PC-9 (cell line): Measurements from ENCODE around the gene SLX9. TPM values are rescaled to one million over a fixed set of nuclear protein-coding genes. Genes with fewer than 3 reads are reported as not detected.

ENCODE experiments used
- BruUV-seq: library from RNA; stranded (reverse); fragments of 400-500 nt; replicated peaks from 2 replicates; lab custom pipeline; 2021; lab: Mats Ljungman, UMichigan
- CTCF ChIA-PET: fragments of 300-600 bp; sonication (Branson Sonifier 250); formaldehyde crosslinking; loops from one replicate; lab custom pipeline; 2022; ENCODE audit warnings: antibody characterized with exemption; lab: Charles Lee
- POLR2A ChIA-PET: fragments of 300-600 bp; sonication (Branson Sonifier 250); formaldehyde crosslinking; loops from one replicate; lab custom pipeline; 2022; ENCODE audit warnings: antibody characterized with exemption; ENCODE audit not compliant: unreplicated experiment; lab: Charles Lee
- DNase-seq, 2 experiments: peaks; one replicate each; pipeline versions ENCODE4 v3.0.0 to v3.0.0-alpha.2; 2015 to 2022; ENCODE audit warnings: mixed read lengths in 1 of 2
- H2AFZ ChIP-seq: fragments of 200-600 bp; sonication (generic); 2 replicates; pipeline ENCODE4 v1.8.1; 2017; ENCODE audit warnings: antibody characterized with exemption
- H3F3A ChIP-seq: fragments of 200-600 bp; sonication (generic); 2 replicates; pipeline ENCODE4 v1.8.1; 2017; ENCODE audit warnings: antibody characterized with exemption, mild to moderate bottlenecking, low read depth; ENCODE audit not compliant: insufficient read depth
- H3K27ac ChIP-seq: fragments of 200-600 bp; sonication (generic); 2 replicates; pipeline ENCODE4 v1.6.1; 2016; ENCODE audit warnings: mixed run types
- H3K27me3 ChIP-seq: fragments of 200-600 bp; sonication (generic); 2 replicates; pipeline ENCODE4 v1.6.1; 2016; ENCODE audit warnings: low read depth, mixed run types; ENCODE audit not compliant: insufficient read depth
- H3K36me3 ChIP-seq: fragments of 200-600 bp; sonication (generic); 2 replicates; pipeline ENCODE4 v1.6.1; 2016; ENCODE audit warnings: low read depth, mixed run types
- H3K4me1 ChIP-seq: fragments of 200-600 bp; sonication (generic); replicated peaks from 2 replicates; pipeline ENCODE4 v1.6.1; 2016; ENCODE audit warnings: mixed run types; ENCODE audit not compliant: insufficient read depth
- H3K4me2 ChIP-seq: fragments of 200-600 bp; sonication (generic); 2 replicates; pipeline ENCODE4 v1.6.1; 2017; ENCODE audit warnings: mixed run types
- H3K4me3 ChIP-seq: fragments of 200-600 bp; sonication (generic); 2 replicates; pipeline ENCODE4 v1.6.1; 2016; ENCODE audit warnings: mixed run types
- H3K79me2 ChIP-seq: fragments of 200-600 bp; sonication (generic); 2 replicates; pipeline ENCODE4 v1.6.1; 2017; ENCODE audit warnings: low read depth, mixed run types
- H3K9me2 ChIP-seq: fragments of 200-600 bp; sonication (generic); 2 replicates; pipeline ENCODE4 v1.8.1; 2017; ENCODE audit warnings: mild to moderate bottlenecking; ENCODE audit not compliant: insufficient read depth
- H3K9me3 ChIP-seq: fragments of 200-600 bp; sonication (generic); 2 replicates; pipeline ENCODE4 v1.8.1; 2016; ENCODE audit warnings: low read depth; ENCODE audit not compliant: insufficient read depth
- H4K20me1 ChIP-seq: fragments of 200-600 bp; sonication (generic); 2 replicates; pipeline ENCODE4 v1.8.1; 2017; ENCODE audit not compliant: insufficient read depth
- EZH2 ChIP-seq: fragments of 200-600 bp; sonication (generic); IDR thresholded peaks from 2 replicates; pipeline ENCODE4 v1.8.0; 2017; ENCODE audit warnings: antibody characterized with exemption, low read depth
- intact Hi-C: fragments of 100-400 bp; cut with micrococcal nuclease; formaldehyde crosslinking; loops from one replicate; pipeline ENCODE4 v1.10.0; 2022; ENCODE audit not compliant: unreplicated experiment
- total RNA-seq: library from RNA; stranded (reverse); gene quantifications from 2 replicates; pipeline ENCODE4 v1.2.3, GENCODE V29; 2021
- TF ChIP-seq, protein P1 (sequence below): fragments of 200-600 bp; sonication (generic); conservative IDR thresholded peaks from 2 replicates; pipeline ENCODE4 v1.6.1; 2017; ENCODE audit warnings: mixed run types, antibody characterized with exemption, mild to moderate bottlenecking, moderate library complexity

SLX9 gene
- total RNA-seq, 1 experiment from 2014 or later: 22.8 TPM

DNA sequence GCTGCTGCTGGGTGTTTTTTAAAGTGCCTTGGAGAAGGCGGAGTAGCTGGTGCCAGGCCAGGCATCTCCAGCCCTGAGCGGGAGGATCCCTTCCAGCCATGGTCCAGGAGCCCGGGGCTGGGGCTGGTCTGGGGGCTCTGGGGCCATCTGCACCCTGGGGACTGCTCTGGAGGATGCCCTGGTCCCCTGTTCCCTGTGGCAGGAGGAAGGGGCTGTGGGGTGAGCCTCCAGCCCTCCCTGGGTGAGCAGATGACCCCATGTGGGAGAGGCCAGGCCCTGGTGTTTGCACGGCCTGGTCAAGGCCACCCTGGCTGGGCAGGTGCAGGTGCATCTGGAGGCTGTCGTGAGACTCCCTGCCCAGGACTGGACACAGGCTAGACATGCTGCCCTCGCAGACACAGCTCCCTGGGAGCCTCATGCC lies 56.7 kb downstream of the SLX9 start:
- Histone ChIP-seq H3K4me2 (no peak overlapping the region), H4K20me1 (no peaks in the 10 kb centered on the region), H3K9me2 (no peaks in the 10 kb centered on the region), H3K27me3 (no peaks in the 10 kb centered on the region), H3F3A (no peaks in the 10 kb centered on the region), H3K4me3 (no peak overlapping the region), H3K79me2 (no peaks in the 10 kb centered on the region), H3K9me3 (no peaks in the 10 kb centered on the region), H3K36me3 (no peaks in the 10 kb centered on the region), H3K4me1 (0 out of 2 replicates have a peak, but pooled peaks cover 3% of the 10 kb centered on the region), H3K27ac (no peak overlapping the region), H2AFZ (no peak overlapping the region)
- ChIA-PET POLR2A (interaction anchor here (0.6 kb wide), 1 partner anchor 17 kb away, joined by 3 read pairs; no protein-coding TSS in a partner anchor), CTCF (no interaction called here)
- BruUV-seq: no TSS peak
- DNase-seq: no peak
- TF ChIP-seq, protein P1, sequence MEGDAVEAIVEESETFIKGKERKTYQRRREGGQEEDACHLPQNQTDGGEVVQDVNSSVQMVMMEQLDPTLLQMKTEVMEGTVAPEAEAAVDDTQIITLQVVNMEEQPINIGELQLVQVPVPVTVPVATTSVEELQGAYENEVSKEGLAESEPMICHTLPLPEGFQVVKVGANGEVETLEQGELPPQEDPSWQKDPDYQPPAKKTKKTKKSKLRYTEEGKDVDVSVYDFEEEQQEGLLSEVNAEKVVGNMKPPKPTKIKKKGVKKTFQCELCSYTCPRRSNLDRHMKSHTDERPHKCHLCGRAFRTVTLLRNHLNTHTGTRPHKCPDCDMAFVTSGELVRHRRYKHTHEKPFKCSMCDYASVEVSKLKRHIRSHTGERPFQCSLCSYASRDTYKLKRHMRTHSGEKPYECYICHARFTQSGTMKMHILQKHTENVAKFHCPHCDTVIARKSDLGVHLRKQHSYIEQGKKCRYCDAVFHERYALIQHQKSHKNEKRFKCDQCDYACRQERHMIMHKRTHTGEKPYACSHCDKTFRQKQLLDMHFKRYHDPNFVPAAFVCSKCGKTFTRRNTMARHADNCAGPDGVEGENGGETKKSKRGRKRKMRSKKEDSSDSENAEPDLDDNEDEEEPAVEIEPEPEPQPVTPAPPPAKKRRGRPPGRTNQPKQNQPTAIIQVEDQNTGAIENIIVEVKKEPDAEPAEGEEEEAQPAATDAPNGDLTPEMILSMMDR: no peak
- TF ChIP-seq EZH2: no peak
- intact Hi-C loops: no loop called here

DNA sequence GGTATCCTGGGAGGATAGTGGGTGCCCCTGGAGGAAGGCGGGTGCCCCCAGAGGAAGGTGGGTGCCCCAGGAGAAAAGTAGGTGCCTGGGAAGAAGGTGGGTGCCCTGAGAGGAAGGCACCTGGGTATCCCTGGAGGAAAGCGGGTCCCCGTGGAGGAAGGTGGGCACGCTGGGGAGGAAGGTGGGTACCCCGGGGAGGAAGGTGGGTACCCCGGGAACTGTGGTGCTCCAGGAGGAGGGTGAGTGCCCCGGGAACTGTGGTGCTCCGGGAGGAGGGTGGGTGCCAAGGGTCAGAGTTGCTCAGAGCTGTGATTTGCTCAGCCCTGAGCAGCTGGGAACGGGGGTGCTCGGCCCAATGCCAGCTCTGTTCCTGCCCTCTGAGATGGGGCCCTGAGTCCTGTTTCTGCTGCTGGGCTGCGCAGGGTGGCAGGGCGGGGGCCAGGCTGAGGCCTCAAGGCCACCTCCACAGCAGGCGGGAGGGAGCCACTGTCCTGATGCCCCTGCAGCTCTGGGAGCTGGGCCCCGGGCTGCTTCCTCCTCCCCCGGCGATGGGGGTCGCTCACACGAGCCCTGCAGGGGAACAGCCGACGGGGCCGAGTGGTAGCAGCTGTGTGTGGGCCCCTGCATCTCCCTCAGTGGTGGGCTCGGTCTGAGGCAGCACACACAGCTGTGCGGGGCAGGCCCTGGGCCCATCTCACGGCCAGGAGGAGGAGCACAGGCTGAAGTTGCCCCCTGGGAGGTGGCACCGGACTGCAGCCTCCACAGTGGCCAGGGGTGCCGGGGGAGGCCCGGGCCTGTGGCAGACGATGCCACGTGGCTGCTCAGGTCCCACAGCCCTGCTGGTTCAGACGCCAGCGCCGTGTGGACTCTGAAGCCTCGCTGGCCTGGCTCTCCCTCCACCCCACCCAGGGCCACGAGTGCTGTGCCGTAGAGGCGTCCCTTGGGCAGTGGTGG lies 57.4 kb downstream of the SLX9 start:
- Histone ChIP-seq H3K36me3 (no peaks in the 10 kb centered on the region), H3K9me2 (no peaks in the 10 kb centered on the region), H3K4me1 (0 out of 2 replicates have a peak, but pooled peaks cover 3% of the 10 kb centered on the region), H4K20me1 (no peaks in the 10 kb centered on the region), H3K27ac (no peak overlapping the region), H3K79me2 (no peaks in the 10 kb centered on the region), H3K27me3 (no peaks in the 10 kb centered on the region), H2AFZ (no peak overlapping the region), H3F3A (no peaks in the 10 kb centered on the region), H3K4me3 (no peak overlapping the region), H3K4me2 (no peak overlapping the region), H3K9me3 (no peaks in the 10 kb centered on the region)
- DNase-seq: no peak
- intact Hi-C loops: no loop called here
- ChIA-PET CTCF (no interaction called here), POLR2A (interaction anchor here (0.6 kb wide), 1 partner anchor 17 kb away, joined by 3 read pairs; no protein-coding TSS in a partner anchor)
- no TSS peak for BruUV-seq
- no peak for TF ChIP-seq EZH2
- TF ChIP-seq, protein P1: no peak

DNA sequence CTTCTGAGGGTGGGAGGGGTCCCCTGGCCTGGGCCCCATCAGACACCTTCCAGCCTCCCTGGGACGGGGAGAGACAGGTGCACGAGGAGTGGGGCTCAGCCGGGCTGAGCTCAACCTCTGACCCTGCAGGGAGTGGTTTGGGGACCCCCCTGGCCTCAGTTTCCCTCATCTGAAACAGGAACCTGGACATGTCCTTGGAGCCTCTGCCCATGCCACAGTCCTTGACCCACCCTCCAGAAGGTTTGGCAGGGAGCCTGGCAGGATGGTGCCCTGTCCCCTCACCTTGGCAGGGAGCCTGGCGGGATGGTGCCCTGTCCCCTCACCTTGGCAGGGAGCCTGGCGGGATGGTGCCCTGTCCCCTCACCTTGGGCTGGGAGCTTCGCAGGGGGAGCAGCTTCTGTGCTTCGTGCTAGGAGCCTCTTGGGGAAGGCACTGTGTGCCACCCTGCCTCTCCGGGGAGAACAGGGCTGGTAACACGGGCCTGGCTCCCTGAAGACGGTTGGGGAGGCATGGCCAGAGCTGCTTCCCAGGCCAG lies 58.3 kb downstream of the SLX9 start:
- TF ChIP-seq, protein P1: no peak
- no peak for TF ChIP-seq EZH2
- no peak overlapping the region for H2AFZ ChIP-seq
- no peak overlapping the region for H3K4me2 ChIP-seq
- no peaks in the 10 kb centered on the region for H3K27me3 ChIP-seq
- ChIA-PET CTCF (no interaction called here), POLR2A (no interaction called here)
- no peak for DNase-seq
- 0 out of 2 replicates have a peak, but pooled peaks cover 3% of the 10 kb centered on the region for H3K4me1 ChIP-seq
- no peaks in the 10 kb centered on the region for H3K9me3 ChIP-seq
- H3K9me2 ChIP-seq: no peaks in the 10 kb centered on the region
- no peak overlapping the region for H3K4me3 ChIP-seq
- no peaks in the 10 kb centered on the region for H3F3A ChIP-seq
- H3K79me2 ChIP-seq: no peaks in the 10 kb centered on the region
- H3K27ac ChIP-seq: no peak overlapping the region
- BruUV-seq: no TSS peak
- no peaks in the 10 kb centered on the region for H4K20me1 ChIP-seq
- intact Hi-C loops: no loop called here
- no peaks in the 10 kb centered on the region for H3K36me3 ChIP-seq
